Measurements from ENCODE around the gene MT1E.

Gene MT1E

GRCh38 chr16:56625943-56626654 is 518 bp downstream of the MT1E start:
- Histone ChIP-seq H3K4me3 (ENCODE audit: insufficient read depth, low read depth, low read length, poor library complexity, severe bottlenecking) (peak overlapping the region; percentile 70), H3K9me3 (ENCODE audit: control insufficient read depth, low read length) (no peaks in the 10 kb centered on the region), H3K27ac (ENCODE audit: insufficient read depth, low read length, poor library complexity, severe bottlenecking) (no peak overlapping the region), H3K36me3 (ENCODE audit: control insufficient read depth, insufficient read depth, low read length) (no peaks in the 10 kb centered on the region), H3K4me1 (ENCODE audit: control insufficient read depth, insufficient read depth, low read length, poor library complexity, severe bottlenecking) (peaks cover 7% of the 10 kb centered on the region), H3K27me3 (replicated peaks; ENCODE audit: control insufficient read depth, insufficient read depth, low read length, poor library complexity, severe bottlenecking) (peaks cover 6% of the 10 kb centered on the region)
- no peak for DNase-seq

- Histone ChIP-seq H3K36me3 (ENCODE audit: control insufficient read depth, insufficient read depth, low read length) (no peaks in the 10 kb centered on the region), H3K4me1 (ENCODE audit: control insufficient read depth, insufficient read depth, low read length, poor library complexity, severe bottlenecking) (peaks cover 7% of the 10 kb centered on the region), H3K27me3 (replicated peaks; ENCODE audit: control insufficient read depth, insufficient read depth, low read length, poor library complexity, severe bottlenecking) (peaks cover 12% of the 10 kb centered on the region), H3K27ac (ENCODE audit: insufficient read depth, low read length, poor library complexity, severe bottlenecking) (no peak overlapping the region), H3K4me3 (ENCODE audit: insufficient read depth, low read depth, low read length, poor library complexity, severe bottlenecking) (no peak overlapping the region), H3K9me3 (ENCODE audit: control insufficient read depth, low read length) (no peaks in the 10 kb centered on the region)
- no peak for DNase-seq
Observed at GRCh38 chr16:56626685-56627084, 1.1 kb downstream of the MT1E start.

GRCh38 chr16:56628486-56629350 is 3.1 kb downstream of the MT1E start:
- Histone ChIP-seq H3K36me3 (ENCODE audit: control insufficient read depth, insufficient read depth, low read length) (no peaks in the 10 kb centered on the region), H3K27ac (ENCODE audit: insufficient read depth, low read length, poor library complexity, severe bottlenecking) (no peak overlapping the region), H3K27me3 (replicated peaks; ENCODE audit: control insufficient read depth, insufficient read depth, low read length, poor library complexity, severe bottlenecking) (peaks cover 29% of the 10 kb centered on the region), H3K4me3 (ENCODE audit: insufficient read depth, low read depth, low read length, poor library complexity, severe bottlenecking) (no peak overlapping the region), H3K4me1 (ENCODE audit: control insufficient read depth, insufficient read depth, low read length, poor library complexity, severe bottlenecking) (peaks cover 16% of the 10 kb centered on the region), H3K9me3 (ENCODE audit: control insufficient read depth, low read length) (no peaks in the 10 kb centered on the region)
- DNase-seq = no peak

GRCh38 chr16:56629531-56629930 is 4.0 kb downstream of the MT1E start:
- peaks cover 37% of the 10 kb centered on the region for H3K27me3 ChIP-seq (replicated peaks; ENCODE audit: control insufficient read depth, insufficient read depth, low read length, poor library complexity, severe bottlenecking)
- H3K9me3 ChIP-seq (ENCODE audit: control insufficient read depth, low read length) = no peaks in the 10 kb centered on the region
- H3K4me3 ChIP-seq (ENCODE audit: insufficient read depth, low read depth, low read length, poor library complexity, severe bottlenecking) = no peak overlapping the region
- H3K27ac ChIP-seq (ENCODE audit: insufficient read depth, low read length, poor library complexity, severe bottlenecking) = no peak overlapping the region
- H3K4me1 ChIP-seq (ENCODE audit: control insufficient read depth, insufficient read depth, low read length, poor library complexity, severe bottlenecking) = peaks cover 16% of the 10 kb centered on the region
- DNase-seq = no peak
- no peaks in the 10 kb centered on the region for H3K36me3 ChIP-seq (ENCODE audit: control insufficient read depth, insufficient read depth, low read length)

- H3K4me3 ChIP-seq (ENCODE audit: insufficient read depth, low read depth, low read length, poor library complexity, severe bottlenecking) = no peak overlapping the region
- H3K27me3 ChIP-seq (replicated peaks; ENCODE audit: control insufficient read depth, insufficient read depth, low read length, poor library complexity, severe bottlenecking) = peaks cover 43% of the 10 kb centered on the region
- peaks cover 21% of the 10 kb centered on the region for H3K4me1 ChIP-seq (ENCODE audit: control insufficient read depth, insufficient read depth, low read length, poor library complexity, severe bottlenecking)
- H3K27ac ChIP-seq (ENCODE audit: insufficient read depth, low read length, poor library complexity, severe bottlenecking) = no peak overlapping the region
- no peaks in the 10 kb centered on the region for H3K9me3 ChIP-seq (ENCODE audit: control insufficient read depth, low read length)
- DNase-seq = no peak
- no peaks in the 10 kb centered on the region for H3K36me3 ChIP-seq (ENCODE audit: control insufficient read depth, insufficient read depth, low read length)
Observed at GRCh38 chr16:56630134-56630533, 4.6 kb downstream of the MT1E start.

GRCh38 chr16:56631197-56631596 is 5.6 kb downstream of the MT1E start:
- Histone ChIP-seq H3K4me1 (ENCODE audit: control insufficient read depth, insufficient read depth, low read length, poor library complexity, severe bottlenecking) (peaks cover 20% of the 10 kb centered on the region), H3K36me3 (ENCODE audit: control insufficient read depth, insufficient read depth, low read length) (no peaks in the 10 kb centered on the region), H3K27ac (ENCODE audit: insufficient read depth, low read length, poor library complexity, severe bottlenecking) (no peak overlapping the region), H3K4me3 (ENCODE audit: insufficient read depth, low read depth, low read length, poor library complexity, severe bottlenecking) (no peak overlapping the region), H3K9me3 (ENCODE audit: control insufficient read depth, low read length) (no peaks in the 10 kb centered on the region), H3K27me3 (replicated peaks; ENCODE audit: control insufficient read depth, insufficient read depth, low read length, poor library complexity, severe bottlenecking) (peaks cover 54% of the 10 kb centered on the region)
- DNase-seq = no peak

- Histone ChIP-seq H3K27me3 (replicated peaks; ENCODE audit: control insufficient read depth, insufficient read depth, low read length, poor library complexity, severe bottlenecking) (peaks cover 58% of the 10 kb centered on the region), H3K4me1 (ENCODE audit: control insufficient read depth, insufficient read depth, low read length, poor library complexity, severe bottlenecking) (peaks cover 20% of the 10 kb centered on the region), H3K36me3 (ENCODE audit: control insufficient read depth, insufficient read depth, low read length) (no peaks in the 10 kb centered on the region), H3K4me3 (ENCODE audit: insufficient read depth, low read depth, low read length, poor library complexity, severe bottlenecking) (peak overlapping the region; percentile 29), H3K27ac (ENCODE audit: insufficient read depth, low read length, poor library complexity, severe bottlenecking) (no peak overlapping the region), H3K9me3 (ENCODE audit: control insufficient read depth, low read length) (no peaks in the 10 kb centered on the region)
- DNase-seq = no peak
Observed at GRCh38 chr16:56631832-56632155, 6.2 kb downstream of the MT1E start.

GRCh38 chr16:56632156-56632847 is 6.7 kb downstream of the MT1E start, which contains the start of gene MT1M:
MT1M (plus strand) TSS chr16:56632659; CDS start chr16:56632732, 73 bp downstream.
- Histone ChIP-seq H3K27ac (ENCODE audit: insufficient read depth, low read length, poor library complexity, severe bottlenecking) (no peak within 1 kb of the TSS), H3K4me1 (ENCODE audit: control insufficient read depth, insufficient read depth, low read length, poor library complexity, severe bottlenecking) (peaks cover 20% of the 10 kb centered on the region), H3K4me3 (ENCODE audit: insufficient read depth, low read depth, low read length, poor library complexity, severe bottlenecking) (peak within 1 kb of the TSS; percentile 29), H3K9me3 (ENCODE audit: control insufficient read depth, low read length) (no peaks in the 10 kb centered on the region), H3K27me3 (replicated peaks; ENCODE audit: control insufficient read depth, insufficient read depth, low read length, poor library complexity, severe bottlenecking) (peaks cover 58% of the 10 kb centered on the region), H3K36me3 (ENCODE audit: control insufficient read depth, insufficient read depth, low read length) (no peaks in the 10 kb centered on the region)
- no peak for DNase-seq

GRCh38 chr16:56632848-56633365 is 7.3 kb downstream of the MT1E start:
- no peaks in the 10 kb centered on the region for H3K9me3 ChIP-seq (ENCODE audit: control insufficient read depth, low read length)
- H3K27ac ChIP-seq (ENCODE audit: insufficient read depth, low read length, poor library complexity, severe bottlenecking) = no peak overlapping the region
- H3K27me3 ChIP-seq (replicated peaks; ENCODE audit: control insufficient read depth, insufficient read depth, low read length, poor library complexity, severe bottlenecking) = peaks cover 62% of the 10 kb centered on the region
- H3K4me3 ChIP-seq (ENCODE audit: insufficient read depth, low read depth, low read length, poor library complexity, severe bottlenecking) = no peak overlapping the region
- peaks cover 23% of the 10 kb centered on the region for H3K4me1 ChIP-seq (ENCODE audit: control insufficient read depth, insufficient read depth, low read length, poor library complexity, severe bottlenecking)
- no peaks in the 10 kb centered on the region for H3K36me3 ChIP-seq (ENCODE audit: control insufficient read depth, insufficient read depth, low read length)
- no peak for DNase-seq
